Liver (tissue), 9 donors: ENCODE data around the gene SCAP. TPM values are rescaled to one million over a fixed set of nuclear protein-coding genes. Genes with fewer than 3 reads are reported as not detected.

Experiments used
- DNase-seq: peaks from one replicate; pipeline ENCODE4 v3.0.0-alpha.2; 2017; ENCODE audit warnings: low spot score
- H3K27ac ChIP-seq, 2 donors: one replicate each; pipeline ENCODE4 v1.7.0; 2013; ENCODE audit warnings: inconsistent platforms in 2 of 2, low read length in 2 of 2, control low read depth in 1 of 2, low read depth in 1 of 2, mild to moderate bottlenecking in 1 of 2
- H3K27me3 ChIP-seq, 4 donors: one replicate each; pipeline versions ENCODE4 v1.6.1 to v1.7.0; 2013; ENCODE audit warnings: low read length in 3 of 4, inconsistent platforms in 1 of 4, mild to moderate bottlenecking in 1 of 4, moderate library complexity in 1 of 4; ENCODE audit not compliant: control insufficient read depth in 4 of 4, insufficient read depth in 4 of 4
- H3K36me3 ChIP-seq, 4 donors: one replicate each; pipeline versions ENCODE4 v1.6.1 to v1.7.0; 2013; ENCODE audit warnings: low read length in 3 of 4, mild to moderate bottlenecking in 3 of 4, low read depth in 1 of 4, moderate library complexity in 1 of 4; ENCODE audit not compliant: control insufficient read depth in 4 of 4, insufficient read depth in 3 of 4
- H3K4me1 ChIP-seq, 4 donors: one replicate each; pipeline versions ENCODE4 v1.6.1 to v1.7.0; 2013; ENCODE audit warnings: low read length in 3 of 4, mild to moderate bottlenecking in 3 of 4, moderate library complexity in 1 of 4; ENCODE audit not compliant: control insufficient read depth in 4 of 4, insufficient read depth in 4 of 4
- H3K4me3 ChIP-seq, 3 donors: one replicate each; pipeline versions ENCODE4 v1.6.1 to v1.7.0; 2013; ENCODE audit warnings: low read length in 3 of 3, control low read depth in 1 of 3, low read depth in 1 of 3, mild to moderate bottlenecking in 1 of 3
- H3K9ac ChIP-seq, 2 donors: one replicate each; pipeline ENCODE4 v1.7.0; 2013; ENCODE audit warnings: low read length in 2 of 2, mild to moderate bottlenecking in 2 of 2, moderate library complexity in 2 of 2, control low read depth in 1 of 2, low read depth in 1 of 2
- H3K9me3 ChIP-seq, 4 donors: one replicate each; pipeline versions ENCODE4 v1.6.1 to v1.7.0; 2013; ENCODE audit warnings: low read length in 3 of 4; ENCODE audit not compliant: control insufficient read depth in 4 of 4
- FOXA2 ChIP-seq: IDR thresholded peaks from 2 replicates; pipeline ENCODE4 v1.6.1; 2016; ENCODE audit warnings: antibody characterized with exemption
- HNF4G ChIP-seq: IDR thresholded peaks from 2 replicates; pipeline ENCODE4 v1.6.1; 2016; ENCODE audit warnings: antibody characterized with exemption
- JUND ChIP-seq, 2 donors: IDR thresholded peaks; 2 replicates each; pipeline ENCODE4 v1.6.1; 2016; ENCODE audit warnings: antibody characterized with exemption in 2 of 2
- NR2F2 ChIP-seq: IDR thresholded peaks from 2 replicates; pipeline ENCODE4 v1.6.1; 2016; ENCODE audit warnings: antibody characterized with exemption
- RXRA ChIP-seq, 2 donors: IDR thresholded peaks; 2 replicates each; pipeline ENCODE4 v1.6.1; 2017 to 2018; ENCODE audit warnings: antibody characterized with exemption in 2 of 2, mild to moderate bottlenecking in 1 of 2
- YY1 ChIP-seq: IDR thresholded peaks from 2 replicates; pipeline ENCODE4 v1.6.1; 2016; ENCODE audit warnings: antibody characterized with exemption, mild to moderate bottlenecking
- WGBS: extraction: QIAGEN DNeasy Blood & Tissue Kit; methylation state at CpG from one replicate; pipeline ENCODE4 v1.1.7; 2013; 5-methylcytosine and 5-hydroxymethylcytosine counted together
- polyA plus RNA-seq, 2 donors: library from polyadenylated mRNA; stranded (reverse) in 1 of 2; unstranded in 1 of 2; fragments of 200-250 nt in 1 of 2; fragments of >200 nt in 1 of 2; fragmentation: Nextera tagmentation in 1 of 2; extraction: Ambion mirVana in 1 of 2; gene quantifications; one replicate each; pipeline versions ENCODE4 v1.2.1 to v1.2.3, GENCODE V29; 2013 to 2015
- total RNA-seq, 2 donors: library from RNA; depleted of rRNA; stranded (reverse); fragments of >200 nt; gene quantifications; one replicate each; pipeline ENCODE4 v1.2.3, GENCODE V29; 2014
- TF ChIP-seq, protein P1 (sequence below): IDR thresholded peaks from 2 replicates; pipeline ENCODE4 v1.6.1; 2016; ENCODE audit warnings: antibody characterized with exemption
- TF ChIP-seq, protein P2 (sequence below): IDR thresholded peaks from 2 replicates; pipeline ENCODE4 v1.6.1; 2016; ENCODE audit warnings: antibody characterized with exemption
- TF ChIP-seq, protein P3 (sequence below): IDR thresholded peaks from 2 replicates; pipeline ENCODE4 v1.6.1; 2016; ENCODE audit warnings: antibody characterized with exemption, mild to moderate bottlenecking
- TF ChIP-seq, protein P4 (sequence below): fragments of 150-350 bp; IDR thresholded peaks from 2 replicates; pipeline ENCODE4 v1.5.1; 2017; ENCODE audit warnings: improper control_type of control experiment, low read depth, low read length; ENCODE audit not compliant: missing input control
- donor health status: healthy.
- donor health status: healthy.
- donor health status: healthy.
- donor health status: healthy.
- donor health status: healthy.

Gene SCAP
- total and polyA plus RNA-seq, 4 donors: 25.9 to 84.8 (median 59.3) TPM

DNA sequence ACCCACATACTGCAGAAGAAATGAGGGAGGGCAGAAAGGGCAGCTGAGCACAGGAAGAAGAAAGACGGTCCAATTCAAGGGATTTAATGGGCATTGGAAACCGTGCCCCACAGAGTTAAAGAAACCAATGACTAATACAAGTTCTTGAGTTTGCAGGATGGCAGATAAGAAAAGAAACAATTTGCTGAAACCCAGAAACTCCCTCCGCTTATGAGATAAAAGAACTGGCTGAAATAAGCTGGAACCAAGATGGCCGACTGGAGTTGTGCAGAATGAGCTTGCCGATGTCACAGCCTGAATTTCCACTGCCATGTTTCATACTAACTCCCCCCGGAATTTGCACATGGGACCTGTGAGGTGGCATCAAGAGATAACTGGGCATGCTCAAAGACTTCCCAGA lies 47.1 kb downstream of the SCAP start (continued):
- TF ChIP-seq, protein P1, sequence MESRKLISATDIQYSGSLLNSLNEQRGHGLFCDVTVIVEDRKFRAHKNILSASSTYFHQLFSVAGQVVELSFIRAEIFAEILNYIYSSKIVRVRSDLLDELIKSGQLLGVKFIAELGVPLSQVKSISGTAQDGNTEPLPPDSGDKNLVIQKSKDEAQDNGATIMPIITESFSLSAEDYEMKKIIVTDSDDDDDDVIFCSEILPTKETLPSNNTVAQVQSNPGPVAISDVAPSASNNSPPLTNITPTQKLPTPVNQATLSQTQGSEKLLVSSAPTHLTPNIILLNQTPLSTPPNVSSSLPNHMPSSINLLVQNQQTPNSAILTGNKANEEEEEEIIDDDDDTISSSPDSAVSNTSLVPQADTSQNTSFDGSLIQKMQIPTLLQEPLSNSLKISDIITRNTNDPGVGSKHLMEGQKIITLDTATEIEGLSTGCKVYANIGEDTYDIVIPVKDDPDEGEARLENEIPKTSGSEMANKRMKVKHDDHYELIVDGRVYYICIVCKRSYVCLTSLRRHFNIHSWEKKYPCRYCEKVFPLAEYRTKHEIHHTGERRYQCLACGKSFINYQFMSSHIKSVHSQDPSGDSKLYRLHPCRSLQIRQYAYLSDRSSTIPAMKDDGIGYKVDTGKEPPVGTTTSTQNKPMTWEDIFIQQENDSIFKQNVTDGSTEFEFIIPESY: no peak
- TF ChIP-seq, protein P2, sequence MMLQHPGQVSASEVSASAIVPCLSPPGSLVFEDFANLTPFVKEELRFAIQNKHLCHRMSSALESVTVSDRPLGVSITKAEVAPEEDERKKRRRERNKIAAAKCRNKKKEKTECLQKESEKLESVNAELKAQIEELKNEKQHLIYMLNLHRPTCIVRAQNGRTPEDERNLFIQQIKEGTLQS: no peak

DNA sequence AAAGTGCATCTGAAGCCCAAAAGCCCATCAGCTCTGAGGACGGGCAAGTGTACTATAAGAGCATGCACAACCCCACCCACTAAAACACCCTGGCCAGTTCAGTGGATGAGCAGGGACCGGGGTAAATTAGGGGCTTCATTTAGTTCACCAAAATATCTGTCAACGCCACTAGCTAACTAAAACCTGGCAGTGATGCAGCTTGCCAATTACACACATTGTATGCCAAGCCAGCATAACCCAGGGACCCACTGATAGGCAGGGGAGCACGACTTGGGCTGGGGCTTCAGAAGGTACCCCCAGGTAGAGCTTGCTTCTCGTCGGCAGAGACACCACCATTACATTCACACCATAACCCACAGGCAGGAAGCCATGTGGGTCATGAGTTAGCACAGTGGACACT lies 47.9 kb downstream of the SCAP start:
- Histone ChIP-seq H3K27me3 (no peaks in the 10 kb centered on the region), H3K27ac (no peak overlapping the region), H3K4me3 (no peak overlapping the region), H3K36me3 (peaks cover 1 to 23% (median 13%) of the 10 kb centered on the region in 4 donors), H3K4me1 (peaks cover 0 to 54% (median 32%) of the 10 kb centered on the region in 4 donors), H3K9ac (no peak overlapping the region), H3K9me3 (no peaks in the 10 kb centered on the region)
- 94% methylated on average over 6 of the region's 6 CpGs for WGBS
- no peak for DNase-seq
- no peak for TF ChIP-seq YY1

DNA sequence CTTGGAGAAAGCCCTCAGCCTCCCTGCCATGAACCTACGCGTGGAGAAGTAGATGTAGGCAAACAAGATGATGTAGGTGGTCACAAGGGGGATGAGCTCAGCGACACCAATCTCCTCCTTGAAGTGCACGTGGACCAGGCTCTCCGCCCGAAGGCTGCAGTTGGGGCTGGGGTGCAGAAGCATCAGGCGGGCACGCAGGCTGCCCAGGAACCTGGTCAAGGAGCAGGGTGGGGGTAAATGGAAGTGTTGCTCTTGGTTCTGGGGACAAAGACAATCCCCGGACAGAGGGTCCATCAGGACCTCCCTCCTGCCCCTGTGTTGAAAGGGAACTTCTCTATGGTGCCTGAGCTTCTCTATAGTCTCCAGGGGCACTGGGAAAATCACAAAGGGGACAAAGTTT lies 49.8 kb downstream of the SCAP start:
- Histone ChIP-seq H3K4me1 (peaks cover 8 to 67% (median 46%) of the 10 kb centered on the region in 4 donors), H3K9ac (no peak overlapping the region), H3K4me3 (no peak overlapping the region), H3K27ac (no peak overlapping the region), H3K36me3 (peaks cover 1 to 19% (median 11%) of the 10 kb centered on the region in 4 donors), H3K27me3 (no peaks in the 10 kb centered on the region), H3K9me3 (no peaks in the 10 kb centered on the region)
- WGBS: 97% methylated on average over 9 of the region's 9 CpGs
- TF ChIP-seq HNF4G (no peak), JUND (IDR thresholded peaks at IDR 0.05) (no peak), FOXA2 (no peak), RXRA (IDR thresholded peaks at IDR 0.05) (no peak), NR2F2 (no peak)
- TF ChIP-seq, protein P3, sequence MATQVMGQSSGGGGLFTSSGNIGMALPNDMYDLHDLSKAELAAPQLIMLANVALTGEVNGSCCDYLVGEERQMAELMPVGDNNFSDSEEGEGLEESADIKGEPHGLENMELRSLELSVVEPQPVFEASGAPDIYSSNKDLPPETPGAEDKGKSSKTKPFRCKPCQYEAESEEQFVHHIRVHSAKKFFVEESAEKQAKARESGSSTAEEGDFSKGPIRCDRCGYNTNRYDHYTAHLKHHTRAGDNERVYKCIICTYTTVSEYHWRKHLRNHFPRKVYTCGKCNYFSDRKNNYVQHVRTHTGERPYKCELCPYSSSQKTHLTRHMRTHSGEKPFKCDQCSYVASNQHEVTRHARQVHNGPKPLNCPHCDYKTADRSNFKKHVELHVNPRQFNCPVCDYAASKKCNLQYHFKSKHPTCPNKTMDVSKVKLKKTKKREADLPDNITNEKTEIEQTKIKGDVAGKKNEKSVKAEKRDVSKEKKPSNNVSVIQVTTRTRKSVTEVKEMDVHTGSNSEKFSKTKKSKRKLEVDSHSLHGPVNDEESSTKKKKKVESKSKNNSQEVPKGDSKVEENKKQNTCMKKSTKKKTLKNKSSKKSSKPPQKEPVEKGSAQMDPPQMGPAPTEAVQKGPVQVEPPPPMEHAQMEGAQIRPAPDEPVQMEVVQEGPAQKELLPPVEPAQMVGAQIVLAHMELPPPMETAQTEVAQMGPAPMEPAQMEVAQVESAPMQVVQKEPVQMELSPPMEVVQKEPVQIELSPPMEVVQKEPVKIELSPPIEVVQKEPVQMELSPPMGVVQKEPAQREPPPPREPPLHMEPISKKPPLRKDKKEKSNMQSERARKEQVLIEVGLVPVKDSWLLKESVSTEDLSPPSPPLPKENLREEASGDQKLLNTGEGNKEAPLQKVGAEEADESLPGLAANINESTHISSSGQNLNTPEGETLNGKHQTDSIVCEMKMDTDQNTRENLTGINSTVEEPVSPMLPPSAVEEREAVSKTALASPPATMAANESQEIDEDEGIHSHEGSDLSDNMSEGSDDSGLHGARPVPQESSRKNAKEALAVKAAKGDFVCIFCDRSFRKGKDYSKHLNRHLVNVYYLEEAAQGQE: no peak
- TF ChIP-seq, protein P4, sequence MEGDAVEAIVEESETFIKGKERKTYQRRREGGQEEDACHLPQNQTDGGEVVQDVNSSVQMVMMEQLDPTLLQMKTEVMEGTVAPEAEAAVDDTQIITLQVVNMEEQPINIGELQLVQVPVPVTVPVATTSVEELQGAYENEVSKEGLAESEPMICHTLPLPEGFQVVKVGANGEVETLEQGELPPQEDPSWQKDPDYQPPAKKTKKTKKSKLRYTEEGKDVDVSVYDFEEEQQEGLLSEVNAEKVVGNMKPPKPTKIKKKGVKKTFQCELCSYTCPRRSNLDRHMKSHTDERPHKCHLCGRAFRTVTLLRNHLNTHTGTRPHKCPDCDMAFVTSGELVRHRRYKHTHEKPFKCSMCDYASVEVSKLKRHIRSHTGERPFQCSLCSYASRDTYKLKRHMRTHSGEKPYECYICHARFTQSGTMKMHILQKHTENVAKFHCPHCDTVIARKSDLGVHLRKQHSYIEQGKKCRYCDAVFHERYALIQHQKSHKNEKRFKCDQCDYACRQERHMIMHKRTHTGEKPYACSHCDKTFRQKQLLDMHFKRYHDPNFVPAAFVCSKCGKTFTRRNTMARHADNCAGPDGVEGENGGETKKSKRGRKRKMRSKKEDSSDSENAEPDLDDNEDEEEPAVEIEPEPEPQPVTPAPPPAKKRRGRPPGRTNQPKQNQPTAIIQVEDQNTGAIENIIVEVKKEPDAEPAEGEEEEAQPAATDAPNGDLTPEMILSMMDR: no peak
- DNase-seq: no peak
